ENCODE measurements around the gene CDH4. TPM values are rescaled to one million over a fixed set of nuclear protein-coding genes. Genes with fewer than 3 reads are reported as not detected.

The CDH4 gene
- total and polyA plus RNA-seq, 2 of the 4 experiments (the other 2 are of a cell fraction), result 1.6 to 3.5 TPM

DNA sequence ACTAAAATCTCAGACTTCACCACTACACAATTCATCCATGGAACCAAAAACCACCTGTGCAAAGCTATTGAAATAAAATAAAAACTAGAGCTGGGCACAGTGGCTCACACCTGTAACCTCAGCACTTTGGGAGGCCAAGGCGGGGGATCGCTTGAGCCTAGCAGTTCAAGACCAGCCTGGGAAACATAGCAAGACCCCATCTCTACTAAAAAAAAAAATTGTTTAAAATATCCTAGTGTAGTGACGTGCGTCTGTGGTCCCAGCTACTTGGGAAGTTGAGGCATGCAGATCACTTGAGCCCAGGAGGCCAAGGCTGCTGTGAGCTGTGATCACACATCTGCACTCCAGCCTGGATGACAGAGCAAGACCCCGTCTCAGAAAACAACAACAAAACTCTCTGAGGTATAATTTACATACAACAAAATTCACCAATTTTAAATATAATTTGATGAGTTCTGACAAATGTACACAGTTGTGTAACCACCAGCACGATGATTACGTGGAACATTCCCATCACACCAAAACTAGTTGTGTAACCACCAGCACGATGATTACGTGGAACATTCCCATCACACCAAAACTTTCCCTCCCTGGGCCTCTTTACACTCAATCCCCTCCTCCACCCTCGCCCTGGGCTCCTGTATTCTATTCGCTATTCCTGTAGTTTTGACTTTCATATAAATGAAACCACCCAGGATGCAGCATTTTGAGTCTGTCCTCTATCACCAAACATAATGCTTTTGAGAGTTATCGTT is 706.1 kb downstream of the CDH4 start:
- Histone ChIP-seq H3K79me1 (ENCODE audit: low read depth in 1 of 2, low read length in 2 of 2) (no peaks in the 10 kb centered on the region), H2BK120ac (ENCODE audit: low read depth, low read length) (no peak overlapping the region), H2AFZ (replicated peaks; ENCODE audit: low read length, poor library complexity) (no peak overlapping the region), H3K14ac (replicated peaks; ENCODE audit: low read depth, low read length) (no peak overlapping the region), H3K18ac (ENCODE audit: low read depth, low read length) (no peak overlapping the region), H4K5ac (ENCODE audit: low read depth, low read length) (no peak overlapping the region), H3K4me2 (ENCODE audit: low read depth, low read length) (no peak overlapping the region), H4K8ac (ENCODE audit: low read depth in 2 of 2, low read length in 2 of 2) (no peak overlapping the region), H3K4ac (ENCODE audit: low read depth, low read length) (no peak overlapping the region), H3K23ac (ENCODE audit: low read depth, low read length) (no peak overlapping the region), H2BK15ac (ENCODE audit: low read depth, low read length) (no peak overlapping the region), H3K27me3 (ENCODE audit: control insufficient read depth, insufficient read depth, low read length) (peaks cover 8% of the 10 kb centered on the region), H3K36me3 (ENCODE audit: control insufficient read depth, insufficient read depth, low read length) (no peaks in the 10 kb centered on the region), H3K4me1 (ENCODE audit: control insufficient read depth, insufficient read depth, low read length) (no peaks in the 10 kb centered on the region), H3K9me3 (ENCODE audit: control insufficient read depth, insufficient read depth, low read length) (no peaks in the 10 kb centered on the region), H4K20me1 (ENCODE audit: insufficient read depth, low read length) (no peaks in the 10 kb centered on the region), H3K4me3 (ENCODE audit: insufficient read depth, low read depth, low read length) (no peak overlapping the region), H2BK20ac (ENCODE audit: low read depth, low read length) (no peak overlapping the region), H3K27ac (ENCODE audit: insufficient read depth, low read length) (no peak overlapping the region), H2AK9ac (replicated peaks; ENCODE audit: low read depth, low read length, poor library complexity) (no peak overlapping the region), H4K91ac (ENCODE audit: insufficient read depth, low read depth, low read length) (no peak overlapping the region), H3K9ac (ENCODE audit: low read depth, low read length) (no peak overlapping the region), H3K56ac (ENCODE audit: extremely low read depth, insufficient read depth, low read length) (no peak overlapping the region), H3K9me1 (ENCODE audit: insufficient read depth, low read length) (no peaks in the 10 kb centered on the region; the same call in 1 of the 2 replicates), H2AK5ac (ENCODE audit: low read depth, low read length) (no peak overlapping the region), H2BK5ac (ENCODE audit: low read depth, low read length, poor library complexity, severe bottlenecking) (no peak overlapping the region)
- 64% methylated on average over 4 of the region's 12 CpGs; no CpG with 5 or more reads in 1 of the 2 experiments for WGBS, 2 experiments (ENCODE audit: extremely low coverage in 2 of 2, insufficient read length in 1 of 2)
- in situ Hi-C loops (cut with MboI; ENCODE audit: low sequenced_read_pairs) (no loop called here), dilution Hi-C loops (cut with HindIII; ENCODE audit: low sequenced_read_pairs, unreplicated experiment) (no loop called here), intact Hi-C loops (cut with micrococcal nuclease) (no loop called here)
- no peak for DNase-seq
- no peak for ATAC-seq (ENCODE audit: low read depth)
- CTCF ChIA-PET, result no interaction called here
- POLR2A ChIA-PET (ENCODE audit: unreplicated experiment), result no interaction called here
- TF ChIP-seq RCOR1 (IDR thresholded peaks at IDR 0.05; ENCODE audit: insufficient replicate concordance, low read length) (no peak), MXI1 (IDR thresholded peaks at IDR 0.05; ENCODE audit: borderline replicate concordance, low read depth, low read length) (no peak)
- BruUV-seq (replicated peaks), result no TSS peak

Data from IMR-90 (cell line).